Brain pericyte (primary cell): ENCODE data around the gene MCRIP2.

Experiments used
- DNase-seq: peaks from one replicate; pipeline ENCODE4 v3.0.0-alpha.2; 2012; ENCODE audit warnings: low read depth, low spot score

MCRIP2 gene

DNA sequence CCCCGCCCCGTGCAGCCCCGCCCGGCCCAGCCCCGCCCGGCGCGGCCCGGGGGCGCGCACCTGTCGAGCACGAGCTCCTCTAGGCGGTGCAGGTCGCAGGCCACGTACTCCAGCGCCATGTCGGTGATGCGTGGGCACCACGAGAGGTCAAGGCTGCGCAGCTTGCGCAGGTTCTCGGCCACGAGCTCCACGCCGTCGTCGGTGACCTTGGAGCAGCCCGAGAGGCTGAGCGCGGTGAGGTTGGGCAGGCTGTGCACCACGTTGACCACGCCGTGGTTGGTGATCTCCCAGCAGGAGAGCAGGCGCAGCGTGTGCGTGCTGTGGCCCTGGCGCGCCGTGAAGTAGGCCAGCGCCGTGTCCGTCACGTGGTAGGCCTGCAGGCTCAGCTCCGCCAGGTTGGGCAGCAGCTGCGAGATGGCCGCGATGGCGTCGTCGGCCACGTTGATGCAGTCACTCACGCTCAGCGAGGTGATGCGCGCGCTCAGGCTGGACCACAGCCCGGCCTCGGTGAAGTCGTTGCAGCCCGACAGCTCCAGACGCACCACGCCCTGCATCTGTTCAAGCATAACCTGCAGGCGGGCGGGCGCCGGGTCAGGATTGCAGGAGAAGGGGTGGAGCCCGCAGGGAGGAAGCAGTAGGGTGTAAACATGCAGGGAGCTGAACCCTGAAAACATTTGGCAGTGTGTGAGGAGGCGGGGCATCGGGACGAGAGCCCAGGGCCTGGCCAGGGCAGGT, 53.9 kb downstream of the MCRIP2 start:
- no peak for DNase-seq
